Measurements from ENCODE around the gene SLC2A1.

Gene SLC2A1

DNA sequence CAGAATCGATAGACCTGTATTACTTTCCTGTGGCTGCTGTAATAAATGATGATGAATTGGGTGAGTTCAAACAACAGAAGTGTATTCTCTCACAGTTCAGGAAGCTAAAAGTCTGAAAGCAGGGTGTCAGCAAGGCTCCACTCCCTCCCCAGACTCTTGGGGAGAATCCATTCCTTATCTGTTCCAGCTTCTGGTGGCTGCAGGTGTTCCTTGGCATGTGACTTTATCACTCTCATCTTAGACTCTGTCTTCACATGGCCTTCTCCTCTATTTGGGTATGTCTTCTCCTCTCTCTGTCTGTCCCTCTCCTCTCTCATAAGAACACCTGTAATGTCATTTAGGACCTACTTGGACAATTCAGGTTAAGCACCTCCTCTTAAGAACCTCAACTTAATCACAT, 44.1 kb upstream of the SLC2A1 start:
- no peak overlapping the region for H3K4me3 ChIP-seq (ENCODE audit: severe bottlenecking)
- TF ChIP-seq, protein P1, sequence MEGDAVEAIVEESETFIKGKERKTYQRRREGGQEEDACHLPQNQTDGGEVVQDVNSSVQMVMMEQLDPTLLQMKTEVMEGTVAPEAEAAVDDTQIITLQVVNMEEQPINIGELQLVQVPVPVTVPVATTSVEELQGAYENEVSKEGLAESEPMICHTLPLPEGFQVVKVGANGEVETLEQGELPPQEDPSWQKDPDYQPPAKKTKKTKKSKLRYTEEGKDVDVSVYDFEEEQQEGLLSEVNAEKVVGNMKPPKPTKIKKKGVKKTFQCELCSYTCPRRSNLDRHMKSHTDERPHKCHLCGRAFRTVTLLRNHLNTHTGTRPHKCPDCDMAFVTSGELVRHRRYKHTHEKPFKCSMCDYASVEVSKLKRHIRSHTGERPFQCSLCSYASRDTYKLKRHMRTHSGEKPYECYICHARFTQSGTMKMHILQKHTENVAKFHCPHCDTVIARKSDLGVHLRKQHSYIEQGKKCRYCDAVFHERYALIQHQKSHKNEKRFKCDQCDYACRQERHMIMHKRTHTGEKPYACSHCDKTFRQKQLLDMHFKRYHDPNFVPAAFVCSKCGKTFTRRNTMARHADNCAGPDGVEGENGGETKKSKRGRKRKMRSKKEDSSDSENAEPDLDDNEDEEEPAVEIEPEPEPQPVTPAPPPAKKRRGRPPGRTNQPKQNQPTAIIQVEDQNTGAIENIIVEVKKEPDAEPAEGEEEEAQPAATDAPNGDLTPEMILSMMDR (IDR thresholded peaks at IDR 0.05; ENCODE audit: poor library complexity, severe bottlenecking) = no peak
- peaks cover 2% of the 10 kb centered on the region for H3K4me1 ChIP-seq (ENCODE audit: insufficient read depth, poor library complexity, severe bottlenecking)
- DNase-seq (ENCODE audit: low spot score) (no peak), ATAC-seq (ENCODE audit: low read depth) (no peak)
- H3K27me3 ChIP-seq (ENCODE audit: insufficient read depth, poor library complexity, severe bottlenecking) = no peaks in the 10 kb centered on the region
- H3K36me3 ChIP-seq (ENCODE audit: low read depth) = no peaks in the 10 kb centered on the region
- no peak overlapping the region for H3K27ac ChIP-seq (ENCODE audit: poor library complexity, severe bottlenecking)
- no peaks in the 10 kb centered on the region for H3K9me3 ChIP-seq (ENCODE audit: severe bottlenecking)

DNA sequence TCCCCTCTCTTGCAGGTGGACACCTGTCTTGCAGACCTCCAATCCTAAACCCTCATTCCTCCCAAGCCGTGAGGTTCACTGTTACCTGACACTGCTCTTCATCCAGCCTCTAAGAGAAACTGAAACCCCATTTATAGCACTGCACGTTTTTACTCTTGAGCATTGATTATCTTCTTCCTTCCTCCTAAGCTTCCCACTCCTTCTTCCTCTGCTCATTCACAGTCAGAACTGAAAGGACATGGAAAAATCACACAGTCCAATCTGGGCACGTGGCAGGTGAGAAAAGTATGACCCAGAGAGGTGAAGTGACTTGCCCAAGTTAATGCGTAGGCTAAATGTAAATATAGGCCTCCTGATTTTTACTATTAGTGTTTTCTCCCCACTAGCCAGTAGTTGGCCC, 43.4 kb upstream of the SLC2A1 start:
- Histone ChIP-seq H3K9me3 (ENCODE audit: severe bottlenecking) (no peaks in the 10 kb centered on the region), H3K4me1 (ENCODE audit: insufficient read depth, poor library complexity, severe bottlenecking) (no peaks in the 10 kb centered on the region), H3K27ac (ENCODE audit: poor library complexity, severe bottlenecking) (no peak overlapping the region), H3K36me3 (ENCODE audit: low read depth) (no peaks in the 10 kb centered on the region), H3K4me3 (ENCODE audit: severe bottlenecking) (no peak overlapping the region), H3K27me3 (ENCODE audit: insufficient read depth, poor library complexity, severe bottlenecking) (no peaks in the 10 kb centered on the region)
- ATAC-seq (ENCODE audit: low read depth) = no peak
- no peak for DNase-seq (ENCODE audit: low spot score)
- TF ChIP-seq, protein P1 (IDR thresholded peaks at IDR 0.05; ENCODE audit: poor library complexity, severe bottlenecking) = no peak

DNA sequence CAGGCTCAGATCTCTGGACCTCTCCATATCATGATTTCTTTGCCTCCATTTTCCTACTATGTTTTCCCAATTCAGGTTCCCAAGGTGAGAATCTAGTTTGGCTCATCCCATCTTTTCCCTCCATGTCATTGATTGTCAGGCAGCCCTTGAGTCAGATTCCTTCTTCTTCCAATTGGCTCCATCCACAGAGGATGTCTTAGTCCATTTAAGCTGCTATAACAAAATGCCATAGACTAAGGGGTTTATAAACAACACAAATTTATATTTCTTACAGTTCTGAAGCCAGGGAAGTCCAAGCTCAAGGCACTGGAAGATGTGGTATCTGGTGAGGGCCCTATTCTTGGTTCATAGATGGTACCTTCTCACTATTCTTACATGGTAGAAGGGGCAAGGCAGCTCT, 42.8 kb upstream of the SLC2A1 start:
- DNase-seq (ENCODE audit: low spot score) (no peak), ATAC-seq (ENCODE audit: low read depth) (no peak)
- no peaks in the 10 kb centered on the region for H3K9me3 ChIP-seq (ENCODE audit: severe bottlenecking)
- TF ChIP-seq, protein P1 (IDR thresholded peaks at IDR 0.05; ENCODE audit: poor library complexity, severe bottlenecking) = no peak
- no peaks in the 10 kb centered on the region for H3K36me3 ChIP-seq (ENCODE audit: low read depth)
- no peaks in the 10 kb centered on the region for H3K4me1 ChIP-seq (ENCODE audit: insufficient read depth, poor library complexity, severe bottlenecking)
- no peaks in the 10 kb centered on the region for H3K27me3 ChIP-seq (ENCODE audit: insufficient read depth, poor library complexity, severe bottlenecking)
- H3K27ac ChIP-seq (ENCODE audit: poor library complexity, severe bottlenecking) = no peak overlapping the region
- no peak overlapping the region for H3K4me3 ChIP-seq (ENCODE audit: severe bottlenecking)

DNA sequence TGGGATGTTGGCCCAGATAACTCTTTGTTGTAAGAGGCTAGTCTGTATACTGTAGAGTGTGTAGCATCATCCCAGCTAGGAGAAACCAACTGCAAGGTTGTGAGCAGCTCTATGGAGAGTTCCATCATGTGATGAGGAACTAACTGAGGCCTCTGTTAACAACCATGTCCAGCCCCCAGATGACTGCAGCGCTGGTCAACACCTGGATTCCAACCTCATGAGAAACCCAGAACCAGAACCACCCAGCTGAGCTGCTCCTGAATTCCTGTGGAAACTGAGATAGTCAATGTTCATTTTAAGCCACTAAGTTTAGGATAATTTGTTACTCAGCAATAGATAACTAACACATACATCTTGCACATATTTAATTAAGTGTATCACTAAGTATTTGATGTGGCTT, 41.6 kb upstream of the SLC2A1 start:
- no peaks in the 10 kb centered on the region for H3K4me1 ChIP-seq (ENCODE audit: insufficient read depth, poor library complexity, severe bottlenecking)
- no peak overlapping the region for H3K4me3 ChIP-seq (ENCODE audit: severe bottlenecking)
- no peaks in the 10 kb centered on the region for H3K27me3 ChIP-seq (ENCODE audit: insufficient read depth, poor library complexity, severe bottlenecking)
- no peak overlapping the region for H3K27ac ChIP-seq (ENCODE audit: poor library complexity, severe bottlenecking)
- ATAC-seq (ENCODE audit: low read depth) (no peak), DNase-seq (ENCODE audit: low spot score) (no peak)
- H3K9me3 ChIP-seq (ENCODE audit: severe bottlenecking) = no peaks in the 10 kb centered on the region
- TF ChIP-seq, protein P1 (IDR thresholded peaks at IDR 0.05; ENCODE audit: poor library complexity, severe bottlenecking) = no peak
- no peaks in the 10 kb centered on the region for H3K36me3 ChIP-seq (ENCODE audit: low read depth)

DNA sequence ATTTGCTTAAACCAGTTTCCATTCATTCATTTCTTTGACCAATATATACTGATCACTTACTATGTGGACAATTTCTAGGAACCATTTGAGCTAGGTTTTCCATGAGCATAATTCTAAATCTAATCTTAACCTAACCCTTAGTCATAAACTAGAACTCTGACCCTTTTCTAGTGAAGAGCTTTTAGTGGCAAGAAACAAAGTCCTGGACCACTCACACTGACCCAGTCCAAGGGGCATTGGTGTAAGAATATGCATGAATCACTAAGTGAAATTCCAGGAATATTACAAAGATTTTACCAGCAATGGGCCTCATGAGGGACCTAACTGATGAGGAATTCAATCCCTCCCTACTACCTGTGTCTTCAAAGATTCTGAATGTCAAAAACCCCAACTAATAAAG, 40.6 kb upstream of the SLC2A1 start:
- H3K9me3 ChIP-seq (ENCODE audit: severe bottlenecking) = no peaks in the 10 kb centered on the region
- no peak overlapping the region for H3K27ac ChIP-seq (ENCODE audit: poor library complexity, severe bottlenecking)
- ATAC-seq (ENCODE audit: low read depth) (peak; percentile 48; the same call in 2 of the 3 replicates), DNase-seq (ENCODE audit: low spot score) (no peak)
- H3K4me1 ChIP-seq (ENCODE audit: insufficient read depth, poor library complexity, severe bottlenecking) = no peaks in the 10 kb centered on the region
- TF ChIP-seq, protein P1 (IDR thresholded peaks at IDR 0.05; ENCODE audit: poor library complexity, severe bottlenecking) = no peak
- H3K4me3 ChIP-seq (ENCODE audit: severe bottlenecking) = no peak overlapping the region
- H3K36me3 ChIP-seq (ENCODE audit: low read depth) = no peaks in the 10 kb centered on the region
- no peaks in the 10 kb centered on the region for H3K27me3 ChIP-seq (ENCODE audit: insufficient read depth, poor library complexity, severe bottlenecking)

All from RWPE2 (cell line).